ENCODE measurements around the gene NR2F6. TPM values are rescaled to one million over a fixed set of nuclear protein-coding genes. Genes with fewer than 3 reads are reported as not detected.

Gene NR2F6
- total and polyA plus RNA-seq, 2 donors (not counting 1 experiment from before 2014, with no cell fraction given): 2.0 to 4.9 TPM

DNA sequence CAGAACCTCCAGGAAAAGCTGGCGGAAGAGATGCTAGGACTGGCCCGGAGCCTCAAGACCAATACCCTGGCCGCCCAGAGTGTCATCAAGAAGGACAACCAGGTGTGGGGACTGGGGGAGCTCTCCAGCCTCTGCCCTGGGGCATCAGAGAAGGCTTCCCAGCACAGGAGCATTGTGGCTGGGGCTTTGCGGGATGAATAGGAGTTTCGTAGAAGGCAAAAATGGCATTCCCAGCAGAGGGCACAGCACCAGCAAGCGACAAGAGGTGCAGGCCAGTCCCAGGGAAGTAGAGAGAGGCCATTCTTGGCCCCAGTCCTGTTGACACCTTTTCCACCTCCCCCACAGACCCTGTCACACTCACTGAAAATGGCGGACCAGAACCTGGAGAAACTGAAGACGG is 26.4 kb downstream of the NR2F6 start:
- Histone ChIP-seq H3K36me3 (replicated peaks in 1 of 2; ENCODE audit: control extremely low read depth in 1 of 2, control insufficient read depth in 1 of 2, extremely low read depth in 1 of 2, insufficient read depth in 2 of 2, low read length in 1 of 2) (peaks cover 0 to 13% of the 10 kb centered on the region in 2 experiments), H3K4me2 (replicated peaks; ENCODE audit: low read depth, low read length, poor library complexity, severe bottlenecking) (no peak overlapping the region), H3K27me3 (replicated peaks in 1 of 4; ENCODE audit: control extremely low read depth in 1 of 4, control insufficient read depth in 3 of 4, insufficient read depth in 4 of 4, low read length in 3 of 4) (no peaks in the 10 kb centered on the region), H3K9ac (ENCODE audit: low read length) (no peak overlapping the region), H2AFZ (ENCODE audit: insufficient read depth, low read depth, low read length, poor library complexity, severe bottlenecking) (no peak overlapping the region), H3K9me3 (ENCODE audit: control extremely low read depth in 1 of 3, control insufficient read depth in 2 of 3, insufficient read depth in 1 of 3, low read length in 2 of 3) (no peaks in the 10 kb centered on the region), H4K20me1 (ENCODE audit: control insufficient read depth, insufficient read depth, low read length, poor library complexity, severe bottlenecking) (no peaks in the 10 kb centered on the region), H3K27ac (ENCODE audit: low read length in 2 of 2) (no peak overlapping the region), H3K79me2 (ENCODE audit: control insufficient read depth, insufficient read depth, low read length) (no peaks in the 10 kb centered on the region), H3K4me3 (ENCODE audit: control extremely low read depth in 1 of 5, extremely low read depth in 1 of 5, insufficient read depth in 1 of 5, low read depth in 2 of 5, low read length in 4 of 5) (no peak overlapping the region), H3K4me1 (ENCODE audit: control insufficient read depth in 2 of 2, insufficient read depth in 2 of 2, low read length in 2 of 2) (peaks cover 10 to 15% of the 10 kb centered on the region in 2 donors)
- H3K27me3 Mint-ChIP-seq: no peaks in the 10 kb centered on the region
- intact Hi-C loops (cut with micrococcal nuclease): no loop called here
- ATAC-seq (ENCODE audit: low read depth): no peak
- ChIA-PET CTCF (no interaction called here), POLR2A (interaction anchor here (0.7 kb wide), 2 partner anchors 134 to 479 kb away, joined by 5 to 6 read pairs; no protein-coding TSS in a partner anchor)
- no peak overlapping the region for H3K27ac Mint-ChIP-seq
- no peaks in the 10 kb centered on the region for H3K9me3 Mint-ChIP-seq (ENCODE audit: insufficient read depth)
- WGBS (ENCODE audit: insufficient coverage): 95% methylated on average over 8 of the region's 8 CpGs
- no peak for DNase-seq
- H3K4me1 Mint-ChIP-seq: peaks cover 15% of the 10 kb centered on the region
- no peak overlapping the region for H3K4me3 Mint-ChIP-seq
- TF ChIP-seq, protein P1, sequence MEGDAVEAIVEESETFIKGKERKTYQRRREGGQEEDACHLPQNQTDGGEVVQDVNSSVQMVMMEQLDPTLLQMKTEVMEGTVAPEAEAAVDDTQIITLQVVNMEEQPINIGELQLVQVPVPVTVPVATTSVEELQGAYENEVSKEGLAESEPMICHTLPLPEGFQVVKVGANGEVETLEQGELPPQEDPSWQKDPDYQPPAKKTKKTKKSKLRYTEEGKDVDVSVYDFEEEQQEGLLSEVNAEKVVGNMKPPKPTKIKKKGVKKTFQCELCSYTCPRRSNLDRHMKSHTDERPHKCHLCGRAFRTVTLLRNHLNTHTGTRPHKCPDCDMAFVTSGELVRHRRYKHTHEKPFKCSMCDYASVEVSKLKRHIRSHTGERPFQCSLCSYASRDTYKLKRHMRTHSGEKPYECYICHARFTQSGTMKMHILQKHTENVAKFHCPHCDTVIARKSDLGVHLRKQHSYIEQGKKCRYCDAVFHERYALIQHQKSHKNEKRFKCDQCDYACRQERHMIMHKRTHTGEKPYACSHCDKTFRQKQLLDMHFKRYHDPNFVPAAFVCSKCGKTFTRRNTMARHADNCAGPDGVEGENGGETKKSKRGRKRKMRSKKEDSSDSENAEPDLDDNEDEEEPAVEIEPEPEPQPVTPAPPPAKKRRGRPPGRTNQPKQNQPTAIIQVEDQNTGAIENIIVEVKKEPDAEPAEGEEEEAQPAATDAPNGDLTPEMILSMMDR (IDR thresholded peaks at IDR 0.05): no peak
- TF ChIP-seq EZH2 (IDR thresholded peaks at IDR 0.05; ENCODE audit: borderline replicate concordance, insufficient read depth, low read depth, low read length, poor library complexity, severe bottlenecking): no peak

DNA sequence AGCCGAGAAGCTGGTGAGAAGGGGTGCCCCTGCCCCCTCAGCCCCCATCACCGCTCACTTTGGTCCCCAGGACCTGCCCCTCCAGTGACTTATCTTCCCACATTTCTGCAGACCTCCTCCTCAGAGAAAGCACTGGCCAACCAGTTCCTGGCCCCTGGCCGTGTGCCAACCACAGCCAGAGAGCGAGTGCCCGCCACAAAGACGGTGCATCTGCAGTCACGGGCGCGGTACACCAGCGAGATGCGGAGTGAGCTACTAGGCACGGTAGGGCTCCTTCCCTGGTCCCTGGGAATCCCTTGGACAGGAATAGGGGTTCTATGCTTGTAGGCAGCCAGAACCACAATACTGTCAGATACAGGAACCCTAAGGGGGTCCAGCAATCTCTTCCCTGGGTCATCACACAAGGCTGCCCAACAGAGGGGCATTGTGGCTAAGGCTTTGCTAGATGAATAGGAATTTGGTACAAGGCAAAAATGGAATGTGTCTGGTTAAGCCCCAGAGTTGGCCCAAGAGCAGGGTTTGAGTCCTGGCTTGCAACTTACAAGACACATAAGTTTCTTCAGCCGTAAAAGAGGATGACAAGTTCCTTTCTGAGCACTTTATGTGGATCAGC is 29.6 kb downstream of the NR2F6 start:
- 95% methylated on average over 13 of the region's 13 CpGs for WGBS (ENCODE audit: insufficient coverage)

More for the DNA sequence above, 29.6 kb downstream of the NR2F6 start:
- no peaks in the 10 kb centered on the region for H3K79me2 ChIP-seq (ENCODE audit: control insufficient read depth, insufficient read depth, low read length)
- no peaks in the 10 kb centered on the region for H4K20me1 ChIP-seq (ENCODE audit: control insufficient read depth, insufficient read depth, low read length, poor library complexity, severe bottlenecking)
- H2AFZ ChIP-seq (ENCODE audit: insufficient read depth, low read depth, low read length, poor library complexity, severe bottlenecking): no peak overlapping the region
- peak overlapping the region; percentile 91 for H3K27ac ChIP-seq (ENCODE audit: low read length in 2 of 2)
- Mint-ChIP-seq H3K27ac (peak overlapping the region; percentile 97), H3K4me3 (peak overlapping the region; percentile 92), H3K9me3 (ENCODE audit: insufficient read depth) (no peaks in the 10 kb centered on the region), H3K27me3 (no peaks in the 10 kb centered on the region), H3K4me1 (peaks cover 18% of the 10 kb centered on the region)
- peak overlapping the region; percentile 76 for H3K4me2 ChIP-seq (replicated peaks; ENCODE audit: low read depth, low read length, poor library complexity, severe bottlenecking)
- H3K27me3 ChIP-seq (replicated peaks in 1 of 4; ENCODE audit: control extremely low read depth in 1 of 4, control insufficient read depth in 3 of 4, insufficient read depth in 4 of 4, low read length in 3 of 4): no peaks in the 10 kb centered on the region
- CTCF ChIA-PET: interaction anchor here (0.7 to 3.0 kb wide), 6 partner anchors 10 to 847 kb away, joined by 3 to 13 read pairs (median 4); partner anchors contain the start of genes MRPL34 and OCEL1
- peak overlapping the region in 3 of 5 experiments; percentile 77 to 94 (median 82) for H3K4me3 ChIP-seq (ENCODE audit: control extremely low read depth in 1 of 5, extremely low read depth in 1 of 5, insufficient read depth in 1 of 5, low read depth in 2 of 5, low read length in 4 of 5)
- H3K9ac ChIP-seq (ENCODE audit: low read length): peak overlapping the region; percentile 89
- ATAC-seq (ENCODE audit: low read depth) (no peak), DNase-seq (no peak)
- TF ChIP-seq, protein P1 (IDR thresholded peaks at IDR 0.05): no peak
- TF ChIP-seq EZH2 (IDR thresholded peaks at IDR 0.05; ENCODE audit: borderline replicate concordance, insufficient read depth, low read depth, low read length, poor library complexity, severe bottlenecking): no peak
- no peaks in the 10 kb centered on the region for H3K9me3 ChIP-seq (ENCODE audit: control extremely low read depth in 1 of 3, control insufficient read depth in 2 of 3, insufficient read depth in 1 of 3, low read length in 2 of 3)
- POLR2A ChIA-PET: interaction anchor here (0.6 to 1.8 kb wide), 8 partner anchors 10 to 210 kb away, joined by 3 to 29 read pairs (median 5); partner anchors contain the start of genes NR2F6 and OCEL1
- peaks cover 0 to 30% of the 10 kb centered on the region in 2 experiments for H3K36me3 ChIP-seq (replicated peaks in 1 of 2; ENCODE audit: control extremely low read depth in 1 of 2, control insufficient read depth in 1 of 2, extremely low read depth in 1 of 2, insufficient read depth in 2 of 2, low read length in 1 of 2)
- H3K4me1 ChIP-seq (ENCODE audit: control insufficient read depth in 2 of 2, insufficient read depth in 2 of 2, low read length in 2 of 2): peaks cover 10 to 19% of the 10 kb centered on the region in 2 donors
- intact Hi-C loops (cut with micrococcal nuclease): no loop called here

Measured in B cell (primary cell).